HEK293 (cell line): ENCODE measurements around the gene METTL1.
A peak's percentile ranks its signal among the peaks of the same experiment; 100 is the strongest.

ENCODE experiments used
- CTCF ChIP-seq: fragments of 450-650 bp; formaldehyde crosslinking; IDR thresholded peaks from 2 replicates; pipeline ENCODE4 v1.5.1; 2016; ENCODE audit warnings: missing biosample characterization, missing genetic modification characterization
- FEZF1 ChIP-seq: fragments of 450-650 bp; formaldehyde crosslinking; IDR thresholded peaks from 2 replicates; pipeline ENCODE4 v1.5.1; 2016; ENCODE audit warnings: missing biosample characterization, missing genetic modification characterization
- KLF1 ChIP-seq: fragments of 450-650 bp; formaldehyde crosslinking; IDR thresholded peaks from 2 replicates; pipeline ENCODE4 v1.5.1; 2016; ENCODE audit warnings: missing biosample characterization, missing genetic modification characterization
- PATZ1 ChIP-seq: fragments of 450-650 bp; formaldehyde crosslinking; IDR thresholded peaks from 2 replicates; pipeline ENCODE4 v1.5.1; 2016; ENCODE audit warnings: missing biosample characterization, missing genetic modification characterization
- PRDM1 ChIP-seq: fragments of 450-650 bp; formaldehyde crosslinking; IDR thresholded peaks from 2 replicates; pipeline ENCODE4; 2016; ENCODE audit warnings: missing biosample characterization, missing genetic modification characterization
- REPIN1 ChIP-seq: fragments of 450-650 bp; formaldehyde crosslinking; IDR thresholded peaks from 2 replicates; pipeline ENCODE4 v1.5.1; 2017; ENCODE audit warnings: missing biosample characterization, missing genetic modification characterization, low read depth
- SETDB1 ChIP-seq: IDR thresholded peaks from one replicate; pipeline ENCODE4 v1.6.1; 2017; ENCODE audit warnings: mild to moderate bottlenecking, low read length, moderate library complexity, mixed read lengths; ENCODE audit not compliant: insufficient read length
- SP2 ChIP-seq: fragments of 450-650 bp; formaldehyde crosslinking; IDR thresholded peaks from 2 replicates; pipeline ENCODE4 v1.5.1; 2016; ENCODE audit warnings: missing biosample characterization, missing genetic modification characterization
- TCF7L2 ChIP-seq: IDR thresholded peaks from 2 replicates; pipeline ENCODE4 v1.6.1; 2011; ENCODE audit warnings: low read depth, mild to moderate bottlenecking, inconsistent platforms, low read length, moderate library complexity, borderline replicate concordance
- ZBTB49 ChIP-seq: fragments of 450-650 bp; formaldehyde crosslinking; IDR thresholded peaks from 2 replicates; pipeline ENCODE4 v1.5.1; 2016; ENCODE audit warnings: missing biosample characterization, missing genetic modification characterization, low read depth
- ZNF280D ChIP-seq: fragments of 450-650 bp; formaldehyde crosslinking; IDR thresholded peaks from 2 replicates; pipeline ENCODE4 v1.5.1; 2016; ENCODE audit warnings: missing biosample characterization, missing genetic modification characterization
- ZNF341 ChIP-seq: fragments of 450-650 bp; formaldehyde crosslinking; IDR thresholded peaks from 2 replicates; pipeline ENCODE4; 2016; ENCODE audit warnings: low read depth, missing biosample characterization, missing genetic modification characterization
- ZNF362 ChIP-seq: fragments of 450-650 bp; formaldehyde crosslinking; IDR thresholded peaks from 2 replicates; pipeline ENCODE4 v1.5.1; 2016; ENCODE audit warnings: missing biosample characterization, missing genetic modification characterization
- ZNF394 ChIP-seq: fragments of 450-650 bp; formaldehyde crosslinking; IDR thresholded peaks from 2 replicates; pipeline ENCODE4 v1.5.1; 2016; ENCODE audit warnings: missing biosample characterization, missing genetic modification characterization, mild to moderate bottlenecking, moderate library complexity, borderline replicate concordance
- ZNF449 ChIP-seq: fragments of 450-650 bp; formaldehyde crosslinking; IDR thresholded peaks from 2 replicates; pipeline ENCODE4 v1.5.1; 2017; ENCODE audit warnings: missing biosample characterization, mild to moderate bottlenecking, missing genetic modification characterization, moderate library complexity
- ZNF529 ChIP-seq: fragments of 450-650 bp; formaldehyde crosslinking; IDR thresholded peaks from 2 replicates; pipeline ENCODE4 v1.5.1; 2017; ENCODE audit warnings: missing genetic modification characterization, missing biosample characterization; ENCODE audit not compliant: insufficient replicate concordance
- ZNF596 ChIP-seq: fragments of 450-650 bp; IDR thresholded peaks from 2 replicates; pipeline ENCODE4 v1.5.0; 2018; ENCODE audit warnings: missing biosample characterization, mild to moderate bottlenecking, missing genetic modification characterization, moderate library complexity
- ZNF664 ChIP-seq: fragments of 450-650 bp; formaldehyde crosslinking; IDR thresholded peaks from 2 replicates; pipeline ENCODE4 v1.5.1; 2016; ENCODE audit warnings: missing biosample characterization, missing genetic modification characterization
- ZNF701 ChIP-seq: fragments of 450-650 bp; formaldehyde crosslinking; IDR thresholded peaks from 2 replicates; pipeline ENCODE4 v1.5.1; 2016; ENCODE audit warnings: missing biosample characterization, missing genetic modification characterization
- ZNF707 ChIP-seq: fragments of 450-650 bp; formaldehyde crosslinking; IDR thresholded peaks from 2 replicates; pipeline ENCODE4 v1.5.1; 2016; ENCODE audit warnings: missing biosample characterization, missing genetic modification characterization
- ZNF791 ChIP-seq: fragments of 450-650 bp; formaldehyde crosslinking; IDR thresholded peaks from 2 replicates; pipeline ENCODE4 v1.5.1; 2016; ENCODE audit warnings: missing biosample characterization, missing genetic modification characterization

METTL1 gene

GRCh38 chr12:57766464-57767304, 5.2 kb downstream of the METTL1 start, which contains the start of gene CYP27B1 (continued):
- peak; percentile 74 for TF ChIP-seq PATZ1
- TF ChIP-seq PRDM1 (tag by site-specific recombination) = peak; percentile 69
- peak; percentile 71 for TF ChIP-seq SP2 (tag by site-specific recombination)
- peak; percentile 97 for TF ChIP-seq ZNF341 (tag by site-specific recombination)
- no peak for TF ChIP-seq SETDB1
- peak; percentile 85 for TF ChIP-seq CTCF (tag by site-specific recombination)
- no peak for TF ChIP-seq ZNF362
- TF ChIP-seq ZNF280D = no peak
- TF ChIP-seq ZNF596 (tag by site-specific recombination) = no peak
- no peak for TF ChIP-seq ZNF701 (tag by site-specific recombination)
- no peak for TF ChIP-seq ZNF707 (tag by site-specific recombination)
- TF ChIP-seq ZNF449 = peak; percentile 99
- no peak for TF ChIP-seq FEZF1 (tag by site-specific recombination)
- peak; percentile 60; the same call in 1 of the 2 replicates for TF ChIP-seq ZNF394 (tag by site-specific recombination)
- TF ChIP-seq ZNF664 = no peak
- TF ChIP-seq ZNF791 (tag by site-specific recombination) = no peak
- TF ChIP-seq ZBTB49 (tag by site-specific recombination) = no peak
- no peak for TF ChIP-seq REPIN1 (tag by site-specific recombination)
- peak; percentile 49 for TF ChIP-seq KLF1 (tag by site-specific recombination)
- no peak for TF ChIP-seq TCF7L2
- no peak for TF ChIP-seq ZNF529
